Skeletal muscle tissue (tissue), 4 donors: ENCODE data around the gene CCDC112. TPM values are rescaled to one million over a fixed set of nuclear protein-coding genes. Genes with fewer than 3 reads are reported as not detected.
"Not testable (repeated sequence)": the region's sequence is repeated elsewhere in the genome, so short reads cannot be mapped to it uniquely, and the experiment has no call there.

Experiments
- H3K27ac ChIP-seq: one replicate; pipeline ENCODE4 v1.7.0; 2013; ENCODE audit warnings: mild to moderate bottlenecking, low read depth, low read length, inconsistent platforms
- H3K27me3 ChIP-seq, 3 donors: one replicate each; pipeline ENCODE4 v1.7.0; 2013; ENCODE audit warnings: low read length in 3 of 3; ENCODE audit not compliant: control insufficient read depth in 3 of 3, insufficient read depth in 3 of 3
- H3K36me3 ChIP-seq, 3 donors: one replicate each; pipeline ENCODE4 v1.7.0; 2013; ENCODE audit warnings: low read length in 3 of 3; ENCODE audit not compliant: control insufficient read depth in 3 of 3, insufficient read depth in 3 of 3
- H3K4me1 ChIP-seq, 3 donors: one replicate each; pipeline ENCODE4 v1.7.0; 2013; ENCODE audit warnings: low read length in 3 of 3, mild to moderate bottlenecking in 3 of 3; ENCODE audit not compliant: control insufficient read depth in 3 of 3, insufficient read depth in 3 of 3
- H3K4me3 ChIP-seq, 3 donors: one replicate each; pipeline ENCODE4 v1.7.0; 2013; ENCODE audit warnings: low read length in 3 of 3
- H3K9ac ChIP-seq, 3 donors: one replicate each; pipeline ENCODE4 v1.7.0; 2013; ENCODE audit warnings: low read length in 3 of 3, mild to moderate bottlenecking in 3 of 3, moderate library complexity in 2 of 3, low read depth in 1 of 3
- H3K9me3 ChIP-seq, 3 donors: one replicate each; pipeline ENCODE4 v1.7.0; 2013; ENCODE audit warnings: low read length in 3 of 3; ENCODE audit not compliant: control insufficient read depth in 3 of 3
- total RNA-seq: library from RNA; depleted of rRNA; stranded (reverse); fragments of >200 nt; gene quantifications from one replicate; pipeline ENCODE4 v1.2.3, GENCODE V29; 2014
- donor health status: Osteomylitis.

CCDC112 gene
- total RNA-seq, 1 donor from 2014 or later = 1.0 TPM

GRCh38 chr5:115267617-115268016 is 28.8 kb downstream of the CCDC112 start:
- Histone ChIP-seq H3K27me3 (no peaks in the 10 kb centered on the region), H3K27ac (no peak overlapping the region), H3K4me1 (peaks cover 0 to 2% (median 0%) of the 10 kb centered on the region in 3 donors), H3K36me3 (peaks cover 0 to 3% (median 0%) of the 10 kb centered on the region in 3 donors), H3K4me3 (no peak overlapping the region), H3K9me3 (no peaks in the 10 kb centered on the region), H3K9ac (no peak overlapping the region)

- H3K36me3 ChIP-seq = no peaks in the 10 kb centered on the region
- H3K4me1 ChIP-seq = peaks cover 11 to 18% (median 11%) of the 10 kb centered on the region in 3 donors
- H3K4me3 ChIP-seq = no peak overlapping the region
- no peaks in the 10 kb centered on the region for H3K27me3 ChIP-seq
- H3K9ac ChIP-seq = no peak overlapping the region
- no peaks in the 10 kb centered on the region for H3K9me3 ChIP-seq
- H3K27ac ChIP-seq = no peak overlapping the region
Observed at GRCh38 chr5:115265220-115265619, 31.2 kb downstream of the CCDC112 start.

- H3K27ac ChIP-seq = no peak overlapping the region
- no peak overlapping the region for H3K4me3 ChIP-seq
- H3K9me3 ChIP-seq = no peaks in the 10 kb centered on the region
- peaks cover 11 to 18% (median 11%) of the 10 kb centered on the region in 3 donors for H3K4me1 ChIP-seq
- no peaks in the 10 kb centered on the region for H3K27me3 ChIP-seq
- H3K36me3 ChIP-seq = no peaks in the 10 kb centered on the region
- no peak overlapping the region for H3K9ac ChIP-seq
Observed at GRCh38 chr5:115264786-115265185, 31.7 kb downstream of the CCDC112 start.

- peaks cover 13 to 19% (median 18%) of the 10 kb centered on the region in 3 donors for H3K4me1 ChIP-seq
- H3K4me3 ChIP-seq = peak overlapping the region; percentile 89 to 96 (median 92)
- H3K36me3 ChIP-seq = no peaks in the 10 kb centered on the region
- H3K27me3 ChIP-seq = no peaks in the 10 kb centered on the region
- H3K27ac ChIP-seq = peak overlapping the region; percentile 61
- H3K9ac ChIP-seq = peak overlapping the region; percentile 91 to 92 (median 92)
- H3K9me3 ChIP-seq = no peaks in the 10 kb centered on the region
Observed at GRCh38 chr5:115263078-115263380, 33.4 kb downstream of the CCDC112 start.

GRCh38 chr5:115262321-115263077 is 34.0 kb downstream of the CCDC112 start, which contains the start of gene PGGT1B:
Gene PGGT1B, minus strand, starts transcription at chr5:115262877. Its CDS starts 26 bp downstream, at chr5:115262851.
- H3K36me3 ChIP-seq = no peaks in the 10 kb centered on the region
- peak within 1 kb of the TSS; percentile 91 to 92 (median 92) for H3K9ac ChIP-seq
- no peaks in the 10 kb centered on the region for H3K9me3 ChIP-seq
- H3K27me3 ChIP-seq = no peaks in the 10 kb centered on the region
- H3K27ac ChIP-seq = peak within 1 kb of the TSS; percentile 61
- H3K4me3 ChIP-seq = peak within 1 kb of the TSS; percentile 89 to 96 (median 92)
- peaks cover 13 to 20% (median 18%) of the 10 kb centered on the region in 3 donors for H3K4me1 ChIP-seq

- Histone ChIP-seq H3K9me3 (no peaks in the 10 kb centered on the region), H3K36me3 (no peaks in the 10 kb centered on the region), H3K4me3 (peak overlapping the region; percentile 89 to 96 (median 92)), H3K27ac (peak overlapping the region; percentile 61), H3K9ac (peak overlapping the region; percentile 91 to 92 (median 92)), H3K4me1 (peaks cover 13 to 20% (median 18%) of the 10 kb centered on the region in 3 donors), H3K27me3 (no peaks in the 10 kb centered on the region)
Observed at GRCh38 chr5:115262011-115262320, 34.5 kb downstream of the CCDC112 start.

- no peak overlapping the region for H3K9ac ChIP-seq
- no peak overlapping the region for H3K27ac ChIP-seq
- H3K27me3 ChIP-seq = no peaks in the 10 kb centered on the region
- peaks cover 13 to 20% (median 18%) of the 10 kb centered on the region in 3 donors for H3K4me1 ChIP-seq
- no peaks in the 10 kb centered on the region for H3K36me3 ChIP-seq
- no peaks in the 10 kb centered on the region for H3K9me3 ChIP-seq
- H3K4me3 ChIP-seq = no peak overlapping the region
Observed at GRCh38 chr5:115260248-115260647, 36.2 kb downstream of the CCDC112 start.

- no peak overlapping the region for H3K4me3 ChIP-seq
- H3K36me3 ChIP-seq = no peaks in the 10 kb centered on the region
- H3K9me3 ChIP-seq = no peaks in the 10 kb centered on the region
- peaks cover 13 to 20% (median 17%) of the 10 kb centered on the region in 3 donors for H3K4me1 ChIP-seq
- no peak overlapping the region for H3K9ac ChIP-seq
- H3K27ac ChIP-seq = no peak overlapping the region
- H3K27me3 ChIP-seq = no peaks in the 10 kb centered on the region
Observed at GRCh38 chr5:115257981-115258380, 38.5 kb downstream of the CCDC112 start.

GRCh38 chr5:115249379-115249778 is 47.1 kb downstream of the CCDC112 start:
- not testable (repeated sequence) for H3K4me3 ChIP-seq, H3K27me3 ChIP-seq, H3K27ac ChIP-seq

GRCh38 chr5:115246361-115246991 is 50.0 kb downstream of the CCDC112 start:
- no peaks in the 10 kb centered on the region for H3K9me3 ChIP-seq
- H3K9ac ChIP-seq = no peak overlapping the region
- H3K27ac ChIP-seq = no peak overlapping the region
- peaks cover 0 to 9% (median 4%) of the 10 kb centered on the region in 3 donors for H3K4me1 ChIP-seq
- H3K27me3 ChIP-seq = no peaks in the 10 kb centered on the region
- H3K36me3 ChIP-seq = no peaks in the 10 kb centered on the region
- H3K4me3 ChIP-seq = no peak overlapping the region

More at GRCh38 chr5:115249379-115249778, 47.1 kb downstream of the CCDC112 start:
- not testable (repeated sequence) for H3K4me1 ChIP-seq, H3K9ac ChIP-seq, H3K9me3 ChIP-seq, H3K36me3 ChIP-seq
